Measurements from ENCODE around the gene FABP3.

Gene FABP3

DNA sequence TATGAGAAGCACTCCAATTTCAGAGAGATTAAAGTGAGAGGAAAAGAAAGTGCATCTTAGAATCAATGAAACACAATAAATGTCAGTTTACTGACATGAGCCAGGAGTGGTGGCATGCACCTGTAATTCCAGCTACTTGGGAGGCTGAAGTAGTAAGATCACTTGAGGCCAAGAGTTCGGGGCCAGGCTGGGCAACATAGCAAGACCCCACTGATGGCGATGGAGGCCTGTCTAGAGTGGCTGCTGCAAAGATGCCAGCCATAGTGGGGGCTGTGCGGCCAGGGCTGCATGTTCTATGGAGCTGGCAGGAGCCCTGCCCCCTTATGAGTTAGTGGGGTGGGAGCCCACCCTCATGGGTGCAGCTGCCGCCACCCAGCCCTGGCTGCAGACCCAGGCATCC lies 48.8 kb downstream of the FABP3 start:
- Histone ChIP-seq H3K27me3 (replicated peaks; ENCODE audit: insufficient read depth, low read length) (no peaks in the 10 kb centered on the region), H4K20me1 (ENCODE audit: insufficient read depth, low read length) (no peaks in the 10 kb centered on the region), H3K79me2 (ENCODE audit: low read length) (no peaks in the 10 kb centered on the region), H3K9ac (ENCODE audit: low read length) (no peak overlapping the region), H3K9me3 (replicated peaks; ENCODE audit: insufficient read depth, low read length) (no peaks in the 10 kb centered on the region), H3K4me2 (ENCODE audit: low read depth, low read length) (no peak overlapping the region), H3K36me3 (replicated peaks; ENCODE audit: insufficient read depth, low read length) (no peaks in the 10 kb centered on the region; the same call in 1 of the 2 replicates), H3K27ac (ENCODE audit: low read length) (no peak overlapping the region), H3K4me1 (ENCODE audit: low read length) (no peaks in the 10 kb centered on the region), H3K9me2 (replicated peaks; ENCODE audit: insufficient read depth, low read length) (no peaks in the 10 kb centered on the region), H2AFZ (ENCODE audit: low read length) (no peak overlapping the region), H3K4me3 (ENCODE audit: low read length) (no peak overlapping the region), H3F3A (ENCODE audit: insufficient read depth, low read length) (no peaks in the 10 kb centered on the region)
- no peak for TF ChIP-seq EZH2 (optimal IDR thresholded peaks at IDR 0.05; ENCODE audit: low read depth, low read length)
- TF ChIP-seq EZH2phosphoT487 (IDR thresholded peaks at IDR 0.05; ENCODE audit: low read length): no peak
- TF ChIP-seq, protein P1, sequence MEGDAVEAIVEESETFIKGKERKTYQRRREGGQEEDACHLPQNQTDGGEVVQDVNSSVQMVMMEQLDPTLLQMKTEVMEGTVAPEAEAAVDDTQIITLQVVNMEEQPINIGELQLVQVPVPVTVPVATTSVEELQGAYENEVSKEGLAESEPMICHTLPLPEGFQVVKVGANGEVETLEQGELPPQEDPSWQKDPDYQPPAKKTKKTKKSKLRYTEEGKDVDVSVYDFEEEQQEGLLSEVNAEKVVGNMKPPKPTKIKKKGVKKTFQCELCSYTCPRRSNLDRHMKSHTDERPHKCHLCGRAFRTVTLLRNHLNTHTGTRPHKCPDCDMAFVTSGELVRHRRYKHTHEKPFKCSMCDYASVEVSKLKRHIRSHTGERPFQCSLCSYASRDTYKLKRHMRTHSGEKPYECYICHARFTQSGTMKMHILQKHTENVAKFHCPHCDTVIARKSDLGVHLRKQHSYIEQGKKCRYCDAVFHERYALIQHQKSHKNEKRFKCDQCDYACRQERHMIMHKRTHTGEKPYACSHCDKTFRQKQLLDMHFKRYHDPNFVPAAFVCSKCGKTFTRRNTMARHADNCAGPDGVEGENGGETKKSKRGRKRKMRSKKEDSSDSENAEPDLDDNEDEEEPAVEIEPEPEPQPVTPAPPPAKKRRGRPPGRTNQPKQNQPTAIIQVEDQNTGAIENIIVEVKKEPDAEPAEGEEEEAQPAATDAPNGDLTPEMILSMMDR (IDR thresholded peaks at IDR 0.05; ENCODE audit: low read length): no peak
- DNase-seq: no peak

DNA sequence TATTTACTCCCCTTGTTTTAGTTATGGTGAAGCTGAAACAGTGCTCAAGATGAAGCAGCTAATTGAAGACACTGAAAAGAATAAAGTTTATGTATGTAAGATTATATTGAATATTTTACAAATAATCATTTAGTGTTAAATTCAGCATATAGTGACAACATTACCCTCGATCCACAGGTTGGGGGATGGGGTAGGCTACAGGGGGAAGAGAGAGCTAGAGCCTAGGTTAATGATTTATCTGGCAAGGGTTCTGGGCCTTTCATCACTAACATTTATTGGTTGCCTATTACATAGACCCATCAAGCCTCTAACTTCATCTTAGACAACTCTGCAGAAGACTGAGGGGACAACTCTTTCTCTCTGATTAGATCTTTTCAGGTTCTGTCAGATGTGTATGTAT lies 54.7 kb downstream of the FABP3 start:
- TF ChIP-seq EZH2 (optimal IDR thresholded peaks at IDR 0.05; ENCODE audit: low read depth, low read length): no peak
- TF ChIP-seq, protein P1 (IDR thresholded peaks at IDR 0.05; ENCODE audit: low read length): no peak
- no peak for TF ChIP-seq EZH2phosphoT487 (IDR thresholded peaks at IDR 0.05; ENCODE audit: low read length)
- H3K9me2 ChIP-seq (replicated peaks; ENCODE audit: insufficient read depth, low read length): no peaks in the 10 kb centered on the region
- H3K79me2 ChIP-seq (ENCODE audit: low read length): no peaks in the 10 kb centered on the region
- no peak for DNase-seq
- H3K9ac ChIP-seq (ENCODE audit: low read length): no peak overlapping the region
- no peak overlapping the region for H3K4me3 ChIP-seq (ENCODE audit: low read length)
- no peaks in the 10 kb centered on the region for H3F3A ChIP-seq (ENCODE audit: insufficient read depth, low read length)
- H4K20me1 ChIP-seq (ENCODE audit: insufficient read depth, low read length): no peaks in the 10 kb centered on the region
- H3K9me3 ChIP-seq (replicated peaks; ENCODE audit: insufficient read depth, low read length): no peaks in the 10 kb centered on the region
- H3K36me3 ChIP-seq (replicated peaks; ENCODE audit: insufficient read depth, low read length): no peaks in the 10 kb centered on the region; the same call in 1 of the 2 replicates
- H2AFZ ChIP-seq (ENCODE audit: low read length): no peak overlapping the region
- no peak overlapping the region for H3K4me2 ChIP-seq (ENCODE audit: low read depth, low read length)
- H3K27me3 ChIP-seq (replicated peaks; ENCODE audit: insufficient read depth, low read length): no peaks in the 10 kb centered on the region
- H3K27ac ChIP-seq (ENCODE audit: low read length): no peak overlapping the region
- H3K4me1 ChIP-seq (ENCODE audit: low read length): no peaks in the 10 kb centered on the region

DNA sequence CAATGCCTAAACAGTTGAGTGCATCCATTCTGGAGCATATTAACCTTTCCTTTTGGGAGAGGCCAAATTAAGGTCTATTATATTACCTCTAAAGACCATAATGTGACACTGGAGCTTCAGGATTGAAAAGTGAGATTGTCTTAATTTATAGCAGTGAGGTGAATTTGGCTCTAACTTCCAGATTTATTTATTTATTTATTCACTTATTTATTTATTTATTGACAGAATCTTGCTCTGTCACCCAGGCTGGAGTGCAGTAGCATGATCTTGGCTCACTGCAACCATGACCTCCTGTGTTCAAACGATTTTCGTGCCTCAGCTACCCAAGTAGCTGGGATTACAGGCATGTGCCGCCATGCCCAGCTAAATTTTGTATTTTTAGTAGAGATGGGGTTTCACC lies 57.0 kb downstream of the FABP3 start:
- no peak overlapping the region for H3K27ac ChIP-seq (ENCODE audit: low read length)
- H3K4me2 ChIP-seq (ENCODE audit: low read depth, low read length): no peak overlapping the region
- no peak overlapping the region for H2AFZ ChIP-seq (ENCODE audit: low read length)
- no peaks in the 10 kb centered on the region for H3K9me2 ChIP-seq (replicated peaks; ENCODE audit: insufficient read depth, low read length)
- no peak overlapping the region for H3K4me3 ChIP-seq (ENCODE audit: low read length)
- no peak for DNase-seq
- H3K4me1 ChIP-seq (ENCODE audit: low read length): no peaks in the 10 kb centered on the region
- H3K9ac ChIP-seq (ENCODE audit: low read length): no peak overlapping the region
- H3K9me3 ChIP-seq (replicated peaks; ENCODE audit: insufficient read depth, low read length): no peaks in the 10 kb centered on the region
- H3F3A ChIP-seq (ENCODE audit: insufficient read depth, low read length): no peaks in the 10 kb centered on the region
- H3K27me3 ChIP-seq (replicated peaks; ENCODE audit: insufficient read depth, low read length): no peaks in the 10 kb centered on the region
- TF ChIP-seq EZH2phosphoT487 (IDR thresholded peaks at IDR 0.05; ENCODE audit: low read length): no peak
- no peak for TF ChIP-seq EZH2 (optimal IDR thresholded peaks at IDR 0.05; ENCODE audit: low read depth, low read length)
- TF ChIP-seq, protein P1 (IDR thresholded peaks at IDR 0.05; ENCODE audit: low read length): no peak
- H4K20me1 ChIP-seq (ENCODE audit: insufficient read depth, low read length): no peaks in the 10 kb centered on the region
- H3K36me3 ChIP-seq (replicated peaks; ENCODE audit: insufficient read depth, low read length): no peaks in the 10 kb centered on the region; the same call in 1 of the 2 replicates
- H3K79me2 ChIP-seq (ENCODE audit: low read length): no peaks in the 10 kb centered on the region

Data from MM.1S (cell line).